HCT116 (cell line): ENCODE measurements around the gene APOE. TPM values are rescaled to one million over a fixed set of nuclear protein-coding genes. Genes with fewer than 3 reads are reported as not detected.

Source experiments
- ATAC-seq: fragments of 200-7000 bp; cut with Tn5 transposase; 2 replicates; pipeline ENCODE4 v1.9.1; 2020; ENCODE audit warnings: mild to moderate bottlenecking, moderate library complexity
- BruUV-seq: library from RNA; stranded (reverse); fragments of 400-500 nt; replicated peaks from 2 replicates; lab custom pipeline; 2021; lab: Mats Ljungman, UMichigan
- CTCF ChIA-PET: fragments of 300-600 bp; sonication (Branson Sonifier 250); formaldehyde crosslinking; loops from one replicate; lab custom pipeline; 2021; ENCODE audit warnings: antibody characterized with exemption; lab: Charles Lee
- POLR2A ChIA-PET: fragments of 300-600, 350-600 bp; sonication (Branson Sonifier 250); formaldehyde crosslinking; loops from one replicate; lab custom pipeline; 2021; ENCODE audit warnings: antibody characterized with exemption; lab: Charles Lee
- RAD21 ChIA-PET, 2 experiments: fragments of 300-600 bp; sonication (Branson Sonifier 250); formaldehyde crosslinking; loops; one replicate each; lab custom pipeline; 2023; ENCODE audit warnings: low total read pairs in 2 of 2; ENCODE audit not compliant: uncharacterized antibody in 2 of 2, unreplicated experiment in 2 of 2, low non-redundant PET in 1 of 2; lab: Charles Lee
- DNase-seq: peaks from one replicate; pipeline ENCODE4 v3.0.0-alpha.2; 2010; ENCODE audit warnings: low read depth, low spot score
- H2AFZ ChIP-seq: fragments of 200-600 bp; shearing (Covaris generic), sonication (generic); 2 replicates; pipeline ENCODE4 v1.6.1; 2017; ENCODE audit warnings: low read depth, mixed run types, mixed read lengths, antibody characterized with exemption, low read length; ENCODE audit not compliant: poor library complexity, severe bottlenecking
- H3K27ac ChIP-seq: 2 replicates; pipeline ENCODE4 v1.5.1; 2012; ENCODE audit warnings: low read depth, low read length
- H3K27me3 ChIP-seq: fragments of 200-600 bp; sonication (generic); 2 replicates; pipeline ENCODE4 v1.6.1; 2016; ENCODE audit warnings: mixed run types, low read length, mixed read lengths; ENCODE audit not compliant: insufficient read depth
- H3K36me3 ChIP-seq, 2 experiments: fragments of 200-500 bp in 1 of 2; fragments of 200-600 bp in 1 of 2; sonication (Bioruptor generic) in 1 of 2; sonication (generic) in 1 of 2; 2 replicates each; pipeline versions ENCODE4 v1.5.1 to v1.6.1; 2014 to 2016; ENCODE audit warnings: low read length in 2 of 2, inconsistent platforms in 1 of 2, mixed read lengths in 1 of 2, mixed run types in 1 of 2; ENCODE audit not compliant: insufficient read depth in 2 of 2, control insufficient read depth in 1 of 2
- H3K4me1 ChIP-seq, 2 experiments: fragments of 200-600 bp in 1 of 2; sonication (generic) in 1 of 2; 2 replicates each; pipeline versions ENCODE4 v1.5.1 to v1.6.1; 2012 to 2017; ENCODE audit warnings: low read length in 2 of 2, inconsistent platforms in 1 of 2, mild to moderate bottlenecking in 1 of 2, mixed read lengths in 1 of 2, mixed run types in 1 of 2, moderate library complexity in 1 of 2; ENCODE audit not compliant: insufficient read depth in 2 of 2, control insufficient read depth in 1 of 2
- H3K4me2 ChIP-seq: fragments of 200-600 bp; sonication (generic); 2 replicates; pipeline ENCODE4 v1.6.1; 2017; ENCODE audit warnings: mixed run types, low read length, mixed read lengths
- H3K4me3 ChIP-seq, 2 experiments: fragments of 200-600 bp in 1 of 2; sonication (generic) in 1 of 2; replicated peaks in 1 of 2; 2 replicates each; pipeline ENCODE4 v1.5.1; 2011 to 2016; ENCODE audit warnings: low read length in 2 of 2, control low read depth in 1 of 2, low read depth in 1 of 2, mild to moderate bottlenecking in 1 of 2, mixed read lengths in 1 of 2, mixed run types in 1 of 2
- H3K79me2 ChIP-seq: fragments of 200-600 bp; sonication (generic); 2 replicates; pipeline ENCODE4 v1.6.1; 2017; ENCODE audit warnings: mild to moderate bottlenecking, mixed run types, low read length, moderate library complexity, mixed read lengths; ENCODE audit not compliant: insufficient read depth
- H3K9ac ChIP-seq: fragments of 200-600 bp; sonication (generic); 2 replicates; pipeline ENCODE4 v1.6.1; 2016; ENCODE audit warnings: low read length, mixed read lengths
- H3K9me2 ChIP-seq: fragments of 200-600 bp; sonication (generic), shearing (Covaris generic); 2 replicates; pipeline ENCODE4 v1.6.1; 2017; ENCODE audit warnings: mixed run types, mild to moderate bottlenecking, moderate library complexity; ENCODE audit not compliant: insufficient read depth
- H3K9me3 ChIP-seq, 2 experiments: fragments of 200-500 bp in 1 of 2; fragments of 200-600 bp in 1 of 2; sonication (Bioruptor generic) in 1 of 2; sonication (generic) in 1 of 2; 2 replicates each; pipeline ENCODE4 v1.6.1; 2014 to 2017; ENCODE audit warnings: low read length in 2 of 2, mixed read lengths in 2 of 2, inconsistent platforms in 1 of 2, low read depth in 1 of 2, mild to moderate bottlenecking in 1 of 2, mixed run types in 1 of 2, moderate library complexity in 1 of 2; ENCODE audit not compliant: control insufficient read depth in 1 of 2, insufficient read depth in 1 of 2
- H4K20me1 ChIP-seq: fragments of 200-600 bp; sonication (generic), shearing (Covaris generic); 2 replicates; pipeline ENCODE4 v1.6.1; 2017; ENCODE audit warnings: mixed run types, mild to moderate bottlenecking, moderate library complexity; ENCODE audit not compliant: insufficient read depth
- CBX3 ChIP-seq: IDR thresholded peaks from 2 replicates; pipeline ENCODE4 v1.6.1; 2012; ENCODE audit warnings: low read depth
- ELF1 ChIP-seq: IDR thresholded peaks from 2 replicates; pipeline ENCODE4 v1.6.1; 2012; ENCODE audit warnings: low read depth, borderline replicate concordance
- EZH2phosphoT487 ChIP-seq: fragments of 200-600 bp; IDR thresholded peaks from 2 replicates; pipeline ENCODE4 v1.6.1; 2018; ENCODE audit warnings: antibody characterized with exemption, borderline replicate concordance
- FOSL1 ChIP-seq: IDR thresholded peaks from 2 replicates; pipeline ENCODE4 v1.6.1; 2012; ENCODE audit warnings: low read depth
- SP1 ChIP-seq: IDR thresholded peaks from 2 replicates; pipeline ENCODE4 v1.6.1; 2012; ENCODE audit warnings: low read depth
- TCF7L2 ChIP-seq: IDR thresholded peaks from 2 replicates; pipeline ENCODE4 v1.7.0; 2011; ENCODE audit warnings: borderline replicate concordance, inconsistent platforms; ENCODE audit not compliant: insufficient read depth, insufficient read length; ENCODE audit errors: extremely low read depth
- ZFX ChIP-seq: fragments of 450-650 bp; IDR thresholded peaks from 2 replicates; pipeline ENCODE4 v1.6.1; 2017
- ZNF274 ChIP-seq: fragments of 200-500 bp; sonication (Bioruptor generic); IDR thresholded peaks from 2 replicates; pipeline ENCODE4 v1.6.1; 2014; ENCODE audit warnings: mild to moderate bottlenecking, low read depth, low read length, inconsistent platforms
- intact Hi-C: fragments of 100-400 bp; cut with micrococcal nuclease; formaldehyde crosslinking; loops from 2 replicates; pipeline ENCODE4 v1.10.0; 2022
- total RNA-seq: library from RNA; stranded (reverse); gene quantifications from one replicate; pipeline ENCODE4 v1.2.1, GENCODE V29; 2021; ENCODE audit not compliant: unreplicated experiment
- TF ChIP-seq, protein P1 (sequence below): IDR thresholded peaks from 2 replicates; pipeline ENCODE4 v1.6.1; 2011; ENCODE audit warnings: mild to moderate bottlenecking, low read length, moderate library complexity; ENCODE audit not compliant: insufficient replicate concordance; ENCODE audit errors: extremely low read depth

Gene APOE
- total RNA-seq, 1 experiment from 2014 or later: 7.2 TPM

DNA sequence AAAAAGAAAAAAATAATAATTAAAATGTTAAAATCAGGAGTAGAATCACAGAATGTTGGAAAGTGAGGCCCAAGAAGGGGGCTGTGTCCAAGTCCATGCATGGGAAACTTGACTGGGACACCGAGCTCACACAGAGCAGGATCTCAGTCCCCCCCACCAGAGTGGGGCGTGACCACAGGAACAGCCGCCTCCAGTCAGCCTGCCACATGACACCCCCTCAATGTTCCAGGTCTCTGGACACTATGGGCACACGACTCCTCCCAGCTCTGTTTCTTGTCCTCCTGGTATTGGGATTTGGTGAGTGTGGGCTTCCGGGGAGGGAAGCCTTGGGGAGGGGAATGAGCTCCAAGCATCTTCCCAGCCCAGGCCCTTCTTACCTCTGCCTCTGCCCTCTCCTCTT, 42.6 kb downstream of the APOE start:
- H3K9ac ChIP-seq: no peak overlapping the region
- ChIA-PET CTCF (no interaction called here), POLR2A (no interaction called here), RAD21 (no interaction called here)
- no peaks in the 10 kb centered on the region for H3K9me3 ChIP-seq
- no TSS peak for BruUV-seq
- no peaks in the 10 kb centered on the region for H3K9me2 ChIP-seq
- H3K4me2 ChIP-seq: no peak overlapping the region
- peaks cover 5 to 6% of the 10 kb centered on the region in 2 experiments; a peak in 2 of 4 replicates for H3K4me1 ChIP-seq
- H2AFZ ChIP-seq: no peak overlapping the region
- H3K27ac ChIP-seq: no peak overlapping the region
- H3K79me2 ChIP-seq: no peaks in the 10 kb centered on the region
- no peaks in the 10 kb centered on the region for H3K36me3 ChIP-seq
- ATAC-seq (no peak), DNase-seq (no peak)
- H3K27me3 ChIP-seq: no peaks in the 10 kb centered on the region
- intact Hi-C loops: no loop called here
- no peak for TF ChIP-seq CBX3
- TF ChIP-seq ZFX: no peak
- no peak for TF ChIP-seq ZNF274
- no peak for TF ChIP-seq SP1
- TF ChIP-seq EZH2phosphoT487: no peak
- TF ChIP-seq TCF7L2: no peak
- TF ChIP-seq, protein P1, sequence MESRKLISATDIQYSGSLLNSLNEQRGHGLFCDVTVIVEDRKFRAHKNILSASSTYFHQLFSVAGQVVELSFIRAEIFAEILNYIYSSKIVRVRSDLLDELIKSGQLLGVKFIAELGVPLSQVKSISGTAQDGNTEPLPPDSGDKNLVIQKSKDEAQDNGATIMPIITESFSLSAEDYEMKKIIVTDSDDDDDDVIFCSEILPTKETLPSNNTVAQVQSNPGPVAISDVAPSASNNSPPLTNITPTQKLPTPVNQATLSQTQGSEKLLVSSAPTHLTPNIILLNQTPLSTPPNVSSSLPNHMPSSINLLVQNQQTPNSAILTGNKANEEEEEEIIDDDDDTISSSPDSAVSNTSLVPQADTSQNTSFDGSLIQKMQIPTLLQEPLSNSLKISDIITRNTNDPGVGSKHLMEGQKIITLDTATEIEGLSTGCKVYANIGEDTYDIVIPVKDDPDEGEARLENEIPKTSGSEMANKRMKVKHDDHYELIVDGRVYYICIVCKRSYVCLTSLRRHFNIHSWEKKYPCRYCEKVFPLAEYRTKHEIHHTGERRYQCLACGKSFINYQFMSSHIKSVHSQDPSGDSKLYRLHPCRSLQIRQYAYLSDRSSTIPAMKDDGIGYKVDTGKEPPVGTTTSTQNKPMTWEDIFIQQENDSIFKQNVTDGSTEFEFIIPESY: no peak
- no peak for TF ChIP-seq FOSL1
- no peak for TF ChIP-seq ELF1
- no peak overlapping the region for H3K4me3 ChIP-seq
- no peaks in the 10 kb centered on the region for H4K20me1 ChIP-seq
